ENCODE results near the gene ARHGAP6. TPM values are rescaled to one million over a fixed set of nuclear protein-coding genes. Genes with fewer than 3 reads are reported as not detected.

The ARHGAP6 gene
- polyA plus RNA-seq, 3 donors = 0.31 to 1.1 (median 0.40) TPM

- TF ChIP-seq, protein P1, sequence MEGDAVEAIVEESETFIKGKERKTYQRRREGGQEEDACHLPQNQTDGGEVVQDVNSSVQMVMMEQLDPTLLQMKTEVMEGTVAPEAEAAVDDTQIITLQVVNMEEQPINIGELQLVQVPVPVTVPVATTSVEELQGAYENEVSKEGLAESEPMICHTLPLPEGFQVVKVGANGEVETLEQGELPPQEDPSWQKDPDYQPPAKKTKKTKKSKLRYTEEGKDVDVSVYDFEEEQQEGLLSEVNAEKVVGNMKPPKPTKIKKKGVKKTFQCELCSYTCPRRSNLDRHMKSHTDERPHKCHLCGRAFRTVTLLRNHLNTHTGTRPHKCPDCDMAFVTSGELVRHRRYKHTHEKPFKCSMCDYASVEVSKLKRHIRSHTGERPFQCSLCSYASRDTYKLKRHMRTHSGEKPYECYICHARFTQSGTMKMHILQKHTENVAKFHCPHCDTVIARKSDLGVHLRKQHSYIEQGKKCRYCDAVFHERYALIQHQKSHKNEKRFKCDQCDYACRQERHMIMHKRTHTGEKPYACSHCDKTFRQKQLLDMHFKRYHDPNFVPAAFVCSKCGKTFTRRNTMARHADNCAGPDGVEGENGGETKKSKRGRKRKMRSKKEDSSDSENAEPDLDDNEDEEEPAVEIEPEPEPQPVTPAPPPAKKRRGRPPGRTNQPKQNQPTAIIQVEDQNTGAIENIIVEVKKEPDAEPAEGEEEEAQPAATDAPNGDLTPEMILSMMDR (IDR thresholded peaks at IDR 0.05) = no peak
Observed at GRCh38 chrX:11408783-11409182, 256.9 kb downstream of the ARHGAP6 start.

GRCh38 chrX:11408109-11408405 is 257.7 kb downstream of the ARHGAP6 start:
- H3K4me3 ChIP-seq (replicated peaks in 1 of 3; ENCODE audit: low read depth in 2 of 3, low read length in 3 of 3) = no peak overlapping the region
- Mint-ChIP-seq H3K4me1 (no peaks in the 10 kb centered on the region), H3K9me3 (peaks cover 0 to 5% (median 0%) of the 10 kb centered on the region in 7 donors), H3K27me3 (ENCODE audit: low read depth in 3 of 3) (peaks cover 0 to 1% (median 0%) of the 10 kb centered on the region in 3 donors), H3K4me3 (no peak overlapping the region), H3K27ac (no peak overlapping the region), H3K36me3 (no peaks in the 10 kb centered on the region)
- H3K4me2 ChIP-seq (replicated peaks; ENCODE audit: extremely low read depth, low read length, poor library complexity, severe bottlenecking) = no peak overlapping the region
- H3K27me3 ChIP-seq (ENCODE audit: control insufficient read depth in 2 of 2, insufficient read depth in 2 of 2, low read length in 2 of 2) = peaks cover 0 to 2% of the 10 kb centered on the region in 2 donors
- TF ChIP-seq, protein P1 (IDR thresholded peaks at IDR 0.05) = no peak
- H3K4me1 ChIP-seq (ENCODE audit: control insufficient read depth in 1 of 2, insufficient read depth in 2 of 2, low read length in 2 of 2) = no peaks in the 10 kb centered on the region
- no peak overlapping the region for H3K9ac ChIP-seq (ENCODE audit: insufficient read depth, low read length, poor library complexity, severe bottlenecking)
- no peak overlapping the region for H3K27ac ChIP-seq (ENCODE audit: low read depth in 1 of 2, low read length in 2 of 2)
- intact Hi-C loops (cut with micrococcal nuclease) = no loop called here
- no peak for DNase-seq
- H2AFZ ChIP-seq (ENCODE audit: insufficient read depth, low read depth, low read length, poor library complexity, severe bottlenecking) = no peak overlapping the region
- H3K79me2 ChIP-seq (ENCODE audit: insufficient read depth, low read length) = no peaks in the 10 kb centered on the region
- no peaks in the 10 kb centered on the region for H4K20me1 ChIP-seq (ENCODE audit: insufficient read depth, low read length)
- WGBS (ENCODE audit: insufficient coverage) = 70% methylated on average over 2 of the region's 5 CpGs
- no peaks in the 10 kb centered on the region for H3K36me3 ChIP-seq (replicated peaks in 1 of 2; ENCODE audit: control insufficient read depth in 1 of 2, insufficient read depth in 2 of 2, low read length in 2 of 2)
- H3K9me3 ChIP-seq (replicated peaks in 1 of 2; ENCODE audit: control insufficient read depth in 1 of 2, insufficient read depth in 1 of 2, low read length in 2 of 2) = no peaks in the 10 kb centered on the region

More at GRCh38 chrX:11408783-11409182, 256.9 kb downstream of the ARHGAP6 start:
- no peak overlapping the region for H3K4me2 ChIP-seq (replicated peaks; ENCODE audit: extremely low read depth, low read length, poor library complexity, severe bottlenecking)
- no peak overlapping the region for H3K4me3 ChIP-seq (replicated peaks in 1 of 3; ENCODE audit: low read depth in 2 of 3, low read length in 3 of 3)
- H3K9me3 ChIP-seq (replicated peaks in 1 of 2; ENCODE audit: control insufficient read depth in 1 of 2, insufficient read depth in 1 of 2, low read length in 2 of 2) = no peaks in the 10 kb centered on the region
- H3K36me3 ChIP-seq (replicated peaks in 1 of 2; ENCODE audit: control insufficient read depth in 1 of 2, insufficient read depth in 2 of 2, low read length in 2 of 2) = no peaks in the 10 kb centered on the region
- no peak overlapping the region for H2AFZ ChIP-seq (ENCODE audit: insufficient read depth, low read depth, low read length, poor library complexity, severe bottlenecking)
- intact Hi-C loops (cut with micrococcal nuclease) = no loop called here
- H3K9ac ChIP-seq (ENCODE audit: insufficient read depth, low read length, poor library complexity, severe bottlenecking) = no peak overlapping the region
- Mint-ChIP-seq H3K36me3 (no peaks in the 10 kb centered on the region), H3K4me3 (no peak overlapping the region), H3K27ac (peak overlapping the region in 1 of 7 donors; percentile 1), H3K9me3 (peaks cover 0 to 5% (median 0%) of the 10 kb centered on the region in 7 donors), H3K4me1 (no peaks in the 10 kb centered on the region), H3K27me3 (ENCODE audit: low read depth in 3 of 3) (peaks cover 0 to 1% (median 0%) of the 10 kb centered on the region in 3 donors)
- H4K20me1 ChIP-seq (ENCODE audit: insufficient read depth, low read length) = no peaks in the 10 kb centered on the region
- H3K4me1 ChIP-seq (ENCODE audit: control insufficient read depth in 1 of 2, insufficient read depth in 2 of 2, low read length in 2 of 2) = no peaks in the 10 kb centered on the region
- no peak overlapping the region for H3K27ac ChIP-seq (ENCODE audit: low read depth in 1 of 2, low read length in 2 of 2)
- peaks cover 0 to 2% of the 10 kb centered on the region in 2 donors for H3K27me3 ChIP-seq (ENCODE audit: control insufficient read depth in 2 of 2, insufficient read depth in 2 of 2, low read length in 2 of 2)
- H3K79me2 ChIP-seq (ENCODE audit: insufficient read depth, low read length) = no peaks in the 10 kb centered on the region
- WGBS (ENCODE audit: insufficient coverage) = 85% methylated on average over 3 of the region's 3 CpGs
- DNase-seq = no peak
